GM19328 (cell line): ENCODE measurements around the gene SRP14.
"Not testable (repeated sequence)": the region's sequence is repeated elsewhere in the genome, so short reads cannot be mapped to it uniquely, and the experiment has no call there.

Source experiments
- ATAC-seq: cut with Tn5 transposase; IDR thresholded peaks from one replicate; pipeline ENCODE4 v1.9.1; 2021; ENCODE audit warnings: mild to moderate bottlenecking, moderate library complexity; ENCODE audit not compliant: unreplicated experiment

SRP14 gene

DNA sequence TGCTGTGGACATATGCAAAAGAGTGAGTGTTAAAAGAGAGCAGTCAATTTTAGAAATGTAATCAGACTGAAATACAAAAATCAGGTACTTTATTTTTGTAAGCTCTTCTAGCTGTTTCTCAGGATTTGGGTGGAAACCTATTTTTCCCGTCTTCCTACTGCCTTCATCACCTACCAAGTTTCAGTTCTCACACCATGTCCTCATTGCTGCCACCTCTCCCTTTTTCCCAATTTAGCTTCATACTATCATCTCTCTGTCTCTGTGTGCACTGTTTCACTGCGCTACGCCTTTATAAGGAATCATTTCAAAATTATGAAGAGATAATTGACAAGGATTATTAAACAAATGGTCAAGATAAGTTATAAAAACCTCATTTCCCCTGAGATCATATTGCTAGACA is 7.7 kb downstream of the SRP14 start:
- ATAC-seq, result no peak

DNA sequence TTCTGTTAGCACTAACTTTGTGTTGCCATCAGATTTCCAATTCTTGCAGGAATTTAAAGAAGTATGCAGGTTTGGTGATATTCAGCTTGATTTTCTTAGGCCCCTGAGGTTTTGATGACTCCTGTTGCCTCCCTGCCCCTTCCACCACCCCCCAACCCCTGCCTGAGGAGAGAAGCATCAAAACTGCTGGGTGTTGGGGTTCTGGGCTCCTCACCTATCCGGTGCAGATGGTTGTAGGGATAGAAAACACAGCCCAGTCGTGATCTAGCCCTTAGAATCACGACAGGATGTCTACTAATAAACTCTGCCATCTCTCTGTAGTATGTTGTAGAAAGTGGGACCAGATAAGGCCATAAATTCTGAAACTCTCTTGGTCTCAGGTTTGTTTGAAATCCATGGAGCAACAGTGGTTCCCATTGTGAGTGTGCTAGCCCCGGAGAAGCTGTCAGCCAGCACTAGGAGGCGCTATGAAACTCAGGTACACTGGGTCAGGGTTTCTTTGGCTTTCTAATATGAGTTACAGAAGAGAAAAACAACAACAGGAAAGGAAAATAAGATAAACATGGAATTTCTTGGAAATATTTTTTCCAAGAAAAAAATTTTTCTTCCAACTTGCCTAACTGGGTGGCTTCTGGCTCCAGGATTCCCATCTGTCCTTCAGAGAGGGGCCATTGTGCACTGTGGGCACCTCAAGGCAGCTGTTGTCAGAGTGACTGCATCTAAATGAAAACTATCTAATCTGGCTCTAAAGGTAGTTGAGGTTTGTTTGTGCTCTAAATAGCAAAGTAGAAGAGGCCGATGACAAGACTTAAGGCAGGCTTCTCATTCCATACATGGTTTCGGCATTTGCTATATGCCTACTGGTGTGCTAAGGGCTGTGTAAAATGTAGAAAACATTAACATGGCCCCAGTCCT is 8.7 kb downstream of the SRP14 start:
- no peak for ATAC-seq

DNA sequence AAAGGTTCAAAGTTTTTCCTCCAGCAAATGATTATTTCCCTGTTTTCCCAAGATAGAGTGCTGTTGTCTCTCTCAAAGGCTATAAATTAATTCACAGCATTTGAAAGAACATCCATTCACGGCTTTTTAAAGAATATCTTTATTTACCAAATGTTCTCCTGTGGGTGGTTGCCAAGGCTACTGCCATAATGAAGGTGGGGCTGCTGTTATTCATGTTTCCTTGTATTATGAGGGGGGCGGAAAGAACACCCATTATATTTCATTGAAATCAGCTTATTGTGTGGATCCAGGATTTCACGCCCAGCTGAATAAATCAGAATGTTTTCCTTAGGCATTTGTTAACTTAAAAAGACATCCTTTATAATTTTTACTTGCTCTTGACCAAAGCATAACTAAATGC is 10.1 kb downstream of the SRP14 start:
- ATAC-seq, result no peak

DNA sequence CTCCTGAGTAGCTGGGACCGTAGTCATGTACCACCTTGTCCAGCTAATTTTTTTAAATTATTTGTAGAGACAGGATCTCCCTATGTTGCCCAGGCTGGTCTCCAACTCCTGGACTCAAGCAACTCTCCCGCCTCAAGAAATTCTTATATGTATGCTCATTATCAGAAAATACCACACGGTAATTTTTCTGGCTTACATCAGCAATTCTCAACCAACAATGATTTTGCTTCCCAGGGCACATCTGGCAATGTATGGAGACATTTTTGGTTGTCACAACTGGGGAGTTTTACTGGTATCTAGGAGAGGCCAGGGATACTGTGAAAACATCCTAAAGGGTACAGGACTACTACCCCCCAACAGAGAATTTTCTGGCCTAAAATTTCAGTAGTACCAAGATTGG is 10.8 kb downstream of the SRP14 start:
- no peak for ATAC-seq

DNA sequence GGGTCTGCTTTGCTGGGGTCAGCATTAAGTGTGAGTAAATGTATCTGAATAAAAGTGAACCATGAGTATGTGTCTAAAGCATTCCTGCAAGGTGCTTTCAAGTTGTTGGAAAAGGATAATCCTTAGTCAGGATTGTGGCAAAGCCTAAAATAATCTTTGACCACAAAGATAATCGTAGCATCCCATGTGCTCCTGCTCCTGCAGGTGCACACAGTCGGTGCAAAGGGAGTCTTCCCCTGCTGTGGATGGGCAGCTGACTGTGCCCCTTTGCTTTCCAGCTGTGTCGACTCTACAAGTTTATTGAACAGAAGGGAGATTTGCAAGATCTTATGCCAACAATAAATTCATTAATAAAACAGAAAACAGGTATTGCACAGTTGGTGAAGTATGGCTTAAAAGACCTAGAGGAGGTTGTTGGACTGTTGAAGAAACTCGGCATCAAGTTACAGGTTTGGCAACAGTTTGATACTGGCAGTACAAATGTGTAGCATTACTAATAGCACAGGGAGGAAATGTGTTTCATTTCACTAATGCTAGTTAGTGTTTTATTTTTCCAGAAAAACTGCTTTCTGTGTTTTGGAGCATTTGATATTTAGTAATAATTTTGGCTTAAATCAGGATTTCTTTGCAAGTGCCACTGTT is 22.6 kb downstream of the SRP14 start:
- no peak for ATAC-seq

DNA sequence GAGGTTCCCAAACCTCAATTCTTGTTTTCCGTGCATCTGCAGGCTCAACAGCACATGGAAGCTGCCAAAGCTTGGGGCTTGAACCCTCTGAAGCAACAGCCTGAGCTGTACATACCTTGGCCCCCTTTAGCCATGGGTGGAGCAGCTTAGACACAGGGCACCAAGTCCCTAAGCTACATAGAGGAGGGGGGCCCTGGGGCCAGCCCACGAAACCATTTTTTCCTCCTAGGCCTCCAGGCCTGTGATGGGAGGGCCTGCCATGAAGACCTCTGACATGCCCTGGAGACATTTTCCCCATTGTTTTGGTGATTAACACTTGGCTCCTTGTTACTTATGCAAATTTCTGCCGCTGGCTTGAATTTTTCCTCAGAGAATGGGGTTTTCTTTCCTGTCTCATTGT is 24.6 kb downstream of the SRP14 start:
- ATAC-seq, result no peak

DNA sequence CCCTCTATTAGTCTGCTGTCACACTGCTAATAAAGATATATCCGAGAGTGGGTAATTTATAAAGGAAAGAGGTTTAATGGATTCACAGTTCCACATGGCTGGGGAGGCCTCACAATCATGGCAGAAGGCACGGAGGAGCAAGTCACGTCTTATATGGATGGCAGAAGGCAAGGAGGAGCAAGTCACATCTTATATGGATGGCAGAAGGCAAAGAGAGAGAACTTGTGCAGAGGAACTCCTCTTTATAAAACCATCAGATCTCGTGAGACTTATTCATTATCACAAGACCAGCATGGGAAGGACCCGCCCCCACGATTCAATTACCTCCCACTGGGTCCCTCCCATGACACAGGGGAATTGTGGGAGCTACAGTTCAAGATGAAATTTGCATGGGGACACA is 25.6 kb downstream of the SRP14 start:
- not testable (repeated sequence) for ATAC-seq

DNA sequence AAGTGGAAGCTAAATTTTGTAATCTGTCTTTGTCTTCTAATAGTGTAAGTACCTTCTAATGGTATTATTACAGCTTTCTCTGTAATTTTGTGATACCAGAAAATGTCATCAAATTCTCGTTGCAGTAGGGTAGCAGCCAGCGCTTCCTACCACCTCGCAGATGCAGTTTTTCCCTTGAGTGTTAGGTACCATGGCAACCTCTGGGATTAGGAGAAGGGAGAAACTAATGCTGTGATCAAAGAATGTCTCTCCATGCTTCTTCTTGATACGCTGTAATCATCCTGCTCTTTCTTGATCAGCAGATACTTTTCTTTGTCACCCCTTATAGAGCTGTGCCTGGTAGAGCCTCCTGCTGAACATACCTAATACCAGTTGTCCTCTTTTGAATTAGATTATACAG is 27.7 kb downstream of the SRP14 start:
- ATAC-seq, result no peak

DNA sequence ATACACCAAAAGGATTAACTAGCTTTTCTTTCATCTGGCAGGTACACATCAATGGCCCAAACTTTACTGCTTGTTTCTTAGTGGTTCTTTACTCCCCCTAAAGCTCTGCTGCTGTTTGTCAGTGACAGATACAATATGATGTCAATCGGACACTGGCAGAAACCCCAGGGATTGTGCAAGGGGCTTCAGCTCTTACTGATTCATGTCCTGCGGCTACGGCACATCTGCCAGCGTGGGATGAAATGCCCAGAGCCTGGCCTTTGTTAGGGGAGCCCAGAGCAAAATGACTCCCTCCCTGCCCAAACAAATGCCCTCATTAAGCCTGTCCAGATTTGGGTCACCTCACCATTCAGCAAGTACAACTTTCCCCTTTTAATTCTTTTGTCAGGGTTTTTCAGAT is 28.3 kb downstream of the SRP14 start:
- no peak for ATAC-seq

DNA sequence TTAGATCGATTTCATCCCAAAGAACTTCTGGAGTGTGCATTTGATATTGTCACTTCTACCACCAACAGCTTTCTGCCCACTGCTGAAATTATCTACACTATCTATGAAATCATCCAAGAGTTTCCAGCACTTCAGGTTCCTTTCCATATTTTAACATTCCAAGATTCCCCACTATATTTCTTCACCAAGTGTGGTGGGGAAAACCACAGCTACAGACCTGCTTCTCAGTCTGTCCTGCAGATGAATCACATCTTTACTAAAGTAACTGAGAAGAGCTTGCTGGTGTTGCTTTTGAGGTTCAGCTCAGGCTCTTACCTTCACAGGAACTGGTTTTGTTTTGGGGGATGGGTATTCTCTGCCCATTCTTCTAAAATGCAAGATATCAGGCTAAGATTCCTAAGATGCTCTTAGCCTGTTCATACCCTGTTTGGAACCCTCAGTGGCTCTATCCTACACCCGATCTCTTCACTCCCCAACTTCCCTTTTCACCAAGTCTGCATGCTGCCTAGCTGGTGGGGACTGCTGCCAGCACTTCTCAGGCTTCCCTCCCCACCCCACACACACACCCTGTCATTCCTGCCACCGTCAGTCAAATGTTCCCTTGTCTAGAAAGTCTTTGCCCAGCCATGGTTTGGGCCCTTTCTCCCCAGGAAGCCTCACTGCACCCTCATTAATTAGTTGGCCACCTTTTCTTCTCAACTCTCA is 30.8 kb downstream of the SRP14 start:
- no peak for ATAC-seq

DNA sequence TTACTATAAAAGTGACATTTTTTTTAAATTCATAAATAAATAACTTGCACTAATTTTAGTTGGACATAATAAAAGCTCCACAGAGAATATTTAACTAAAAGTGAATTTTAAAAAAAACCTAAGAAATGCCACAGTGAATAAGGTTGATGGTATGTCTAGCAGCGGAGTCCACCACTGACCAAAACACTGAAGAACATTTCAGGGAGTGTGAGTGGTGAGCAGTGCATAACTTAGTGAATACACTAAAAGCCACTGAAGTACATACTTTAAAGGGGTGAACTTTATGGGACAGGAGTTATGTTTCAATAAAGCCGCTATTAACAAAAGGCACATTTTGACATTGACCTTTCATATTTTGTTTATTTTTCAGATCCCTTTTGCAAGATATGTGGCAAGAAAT is 32.3 kb downstream of the SRP14 start:
- ATAC-seq, result no peak

DNA sequence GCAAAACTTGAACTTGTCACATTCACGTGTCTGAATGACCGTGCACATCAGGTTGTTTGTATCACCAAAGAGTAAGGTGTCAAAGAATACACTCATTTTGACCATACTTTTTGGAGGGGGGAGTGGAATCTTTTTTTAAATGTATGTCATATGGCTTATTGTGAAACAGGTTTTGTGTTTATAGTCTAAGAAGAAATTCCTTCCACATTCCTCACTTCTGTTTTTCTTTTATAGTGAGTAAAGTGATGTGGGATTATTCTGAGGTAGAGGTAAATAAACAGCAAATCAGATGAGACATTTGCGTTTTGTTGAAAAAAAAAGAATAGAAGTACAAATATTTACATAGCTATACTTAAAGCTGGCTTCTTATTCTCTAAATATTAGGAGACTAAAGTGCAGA is 33.0 kb downstream of the SRP14 start:
- ATAC-seq, result no peak

DNA sequence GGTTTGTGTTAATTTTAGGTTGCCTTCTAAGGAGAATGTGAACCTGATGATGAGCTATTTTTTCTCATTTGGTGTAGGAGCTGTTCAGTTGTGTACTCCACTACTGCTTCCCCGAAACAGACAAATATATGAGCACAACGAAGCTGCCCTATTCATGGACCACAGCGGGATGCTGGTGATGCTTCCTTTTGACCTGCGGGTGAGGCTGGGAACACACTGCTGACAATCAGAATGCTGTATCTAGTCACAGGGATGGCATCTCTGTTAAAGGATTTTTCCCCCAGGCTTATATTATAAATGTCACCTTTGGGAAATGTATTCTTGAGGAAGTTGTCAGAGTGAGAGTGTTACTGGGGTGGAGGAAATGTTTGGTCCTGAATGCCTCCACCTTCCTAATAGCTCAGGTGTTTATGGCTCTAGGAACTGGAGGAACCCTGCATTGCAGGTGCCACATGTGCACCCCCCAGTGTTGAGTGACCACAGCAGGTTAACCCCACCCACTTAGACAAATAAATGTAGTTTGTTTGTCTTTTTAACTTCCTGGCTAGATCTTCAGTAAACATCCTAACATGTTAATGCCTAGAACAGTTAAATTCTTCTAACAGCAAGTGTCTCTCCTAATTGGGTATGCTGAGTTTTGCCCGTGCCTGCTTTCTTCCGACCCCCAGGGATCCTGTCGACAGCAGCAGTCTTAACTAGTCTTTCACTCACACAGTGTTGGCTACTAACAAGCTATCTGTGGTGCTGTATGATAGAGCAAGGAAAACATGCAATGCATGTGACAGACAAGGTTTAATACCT is 35.7 kb downstream of the SRP14 start:
- ATAC-seq, result no peak

DNA sequence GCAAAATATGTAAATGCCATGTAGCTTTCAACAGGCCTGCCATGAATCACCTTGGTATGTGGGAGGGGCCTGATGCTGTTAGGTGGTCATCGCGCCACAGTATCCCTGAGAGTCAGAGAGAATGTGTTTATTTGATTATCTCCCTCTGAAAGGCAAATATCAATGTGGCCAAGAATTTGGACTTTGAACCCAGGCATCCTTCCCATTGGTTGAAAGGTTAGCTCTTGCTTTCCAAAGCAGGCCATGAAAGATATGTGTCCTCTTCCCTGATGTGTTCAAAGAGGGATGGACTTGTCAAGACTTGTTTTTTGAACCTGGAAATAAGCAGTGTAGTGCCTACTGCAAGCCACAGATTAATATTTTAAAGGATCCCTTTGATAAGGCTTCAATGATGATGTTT is 36.7 kb downstream of the SRP14 start:
- ATAC-seq, result no peak

DNA sequence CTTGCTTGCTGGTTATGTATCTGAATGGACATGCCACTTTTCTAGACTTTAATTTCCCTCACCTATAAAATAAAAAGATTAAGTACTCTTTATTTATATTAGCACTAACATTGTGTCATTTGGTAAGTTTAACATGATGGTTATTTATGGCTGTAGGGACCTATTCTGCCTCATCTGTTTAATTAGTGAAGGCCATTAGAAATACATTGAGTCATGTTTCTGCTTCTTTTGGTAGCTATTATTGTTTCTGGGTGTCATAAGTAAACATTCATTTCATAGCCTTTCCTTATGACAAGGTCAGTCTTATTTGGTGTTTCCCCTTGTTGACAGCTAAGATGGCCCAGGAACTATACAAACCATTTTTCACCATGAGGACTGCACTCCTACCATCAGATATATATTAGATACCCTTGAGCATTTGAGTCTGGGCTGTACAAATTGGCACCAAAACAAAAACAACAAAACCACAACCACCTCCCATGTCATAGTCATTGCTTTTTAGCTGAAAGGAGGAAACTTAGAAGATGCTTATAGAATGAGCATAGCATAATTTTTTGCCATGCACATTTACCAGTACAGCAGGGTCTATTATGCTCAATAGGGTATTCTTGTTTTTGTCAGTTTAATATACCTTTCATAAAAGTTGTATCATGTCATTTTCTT is 39.3 kb downstream of the SRP14 start:
- no peak for ATAC-seq

DNA sequence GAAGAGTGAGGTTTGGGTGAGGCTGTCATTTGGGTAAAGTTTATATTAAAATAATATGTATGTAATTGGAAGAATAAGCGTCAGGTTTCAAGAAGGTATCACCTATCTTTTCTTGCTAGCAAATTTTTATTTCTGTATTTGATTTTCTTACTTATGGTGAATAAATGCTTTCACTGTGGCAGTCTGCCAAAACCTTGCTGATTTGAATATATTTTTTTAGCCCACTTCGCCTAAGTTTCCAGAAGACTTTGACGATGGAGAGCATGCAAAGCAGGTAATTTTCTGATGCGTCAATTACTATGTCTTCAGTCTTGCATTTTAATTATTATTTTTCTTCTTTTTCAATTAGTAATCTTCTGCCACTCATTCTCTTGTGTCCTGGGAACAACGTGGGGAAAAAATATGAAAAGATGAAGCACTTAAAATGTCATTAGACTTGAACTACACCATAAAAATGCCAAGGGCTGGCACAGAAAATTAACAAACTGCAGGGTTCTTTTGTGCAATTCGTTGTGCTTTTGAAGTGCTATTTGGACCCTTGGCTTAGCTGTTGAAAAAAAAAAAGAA is 40.4 kb downstream of the SRP14 start:
- ATAC-seq, result no peak

DNA sequence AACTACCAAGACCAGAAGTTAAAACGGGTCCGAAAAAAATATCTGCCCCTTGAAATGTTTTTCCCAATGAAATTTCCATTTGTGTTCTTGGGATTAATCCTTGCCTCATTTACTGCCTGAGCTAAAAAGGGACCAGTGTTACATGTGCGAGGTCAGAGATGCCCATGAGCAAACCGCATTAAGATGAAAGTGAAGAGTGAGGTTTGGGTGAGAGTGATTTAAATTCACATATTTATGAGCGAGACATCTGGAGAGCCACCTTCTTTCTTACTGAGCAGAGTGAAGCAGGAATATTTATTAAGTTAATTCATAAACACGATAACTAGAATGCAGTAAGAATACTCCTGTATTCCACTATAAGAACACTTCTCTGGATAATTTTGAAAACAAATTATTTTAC is 41.3 kb downstream of the SRP14 start:
- ATAC-seq, result no peak

DNA sequence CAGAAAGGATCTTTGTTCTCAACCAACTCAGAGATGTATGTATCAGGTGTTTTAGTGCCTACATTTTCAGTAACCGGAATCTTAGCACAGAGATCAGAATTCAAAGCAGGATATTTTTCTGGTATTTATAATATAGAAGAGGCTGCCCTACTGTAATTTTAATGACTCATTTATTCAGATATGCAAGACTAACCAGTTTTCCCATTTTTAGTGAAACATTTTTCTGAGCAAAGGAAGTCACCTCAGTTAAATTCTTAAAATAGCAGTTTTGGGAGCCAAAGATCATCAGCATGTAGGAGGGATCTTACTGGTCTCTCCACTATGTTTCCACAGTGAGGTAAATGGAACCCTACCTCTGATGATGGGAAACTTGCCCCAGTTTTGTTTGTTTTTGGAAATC is 42.0 kb downstream of the SRP14 start:
- ATAC-seq, result no peak

DNA sequence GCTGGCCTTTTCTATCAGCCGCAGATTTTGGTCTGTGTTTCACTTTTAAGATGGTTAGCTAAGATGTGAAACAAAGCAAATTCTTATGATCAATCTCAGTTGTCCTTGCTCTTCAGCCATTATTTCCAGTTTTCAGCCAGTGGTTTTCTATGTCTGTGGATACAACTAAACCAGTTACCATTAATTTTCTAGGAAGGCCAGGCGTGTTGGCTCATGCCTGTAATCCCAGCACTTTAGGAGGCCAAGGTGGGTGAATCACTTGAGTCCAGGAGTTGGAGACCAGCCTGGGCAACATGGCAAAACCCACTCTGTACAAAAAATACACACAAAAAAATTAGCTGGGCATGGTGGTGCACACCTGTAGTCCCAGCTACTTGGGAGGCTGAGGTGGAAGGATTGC is 42.8 kb downstream of the SRP14 start:
- ATAC-seq, result not testable (repeated sequence)

DNA sequence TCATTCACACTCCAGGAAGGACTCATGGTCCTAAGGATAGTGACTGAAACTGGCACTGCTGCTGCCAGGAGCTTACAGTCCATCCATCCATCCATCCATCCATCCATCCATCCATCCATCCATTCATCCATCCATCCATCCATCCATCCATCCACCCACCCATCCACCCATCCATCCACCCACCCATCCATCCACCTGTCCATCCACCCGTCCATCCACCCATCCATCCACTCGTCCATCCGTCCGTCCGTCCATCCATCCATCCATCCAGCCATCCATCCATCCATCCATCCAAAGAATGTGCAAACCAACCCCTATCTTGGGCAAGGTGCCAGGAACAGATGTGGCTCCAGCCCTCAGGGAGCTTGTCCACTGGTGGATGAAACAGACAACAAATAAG is 46.0 kb downstream of the SRP14 start:
- ATAC-seq, result not testable (repeated sequence)
